ENCODE measurements around the gene CLCN5.
"Not testable (repeated sequence)": the region's sequence is repeated elsewhere in the genome, so short reads cannot be mapped to it uniquely, and the experiment has no call there.

- TF ChIP-seq CTCF (IDR thresholded peaks at IDR 0.05; ENCODE audit: insufficient read depth, low read length, poor library complexity, severe bottlenecking); EZH2phosphoT487 (conservative IDR thresholded peaks at IDR 0.05; ENCODE audit: low read length): not testable (repeated sequence)
These were observed 103.2 kb downstream of the CLCN5 start for GRCh38 chrX:50025591-50025990.

Measured in SU-DHL-6 (cell line).